ENCODE data around the gene EPN1.

Gene EPN1

GRCh38 chr19:55673889-55674288 is 1.1 kb upstream of the EPN1 start:
- no peaks in the 10 kb centered on the region for H4K20me1 ChIP-seq (ENCODE audit: insufficient read depth)
- no peaks in the 10 kb centered on the region; the same call in 1 of the 2 replicates for H3K36me3 ChIP-seq (ENCODE audit: insufficient read depth)
- H3K4me3 ChIP-seq (IDR thresholded peaks at IDR 0.05; ENCODE audit: insufficient read depth, low read depth, low read length), result no peak overlapping the region
- peaks cover 28% of the 10 kb centered on the region for H3K4me1 ChIP-seq (ENCODE audit: low read depth, poor library complexity, severe bottlenecking)
- TF ChIP-seq CTCF (conservative IDR thresholded peaks at IDR 0.05; ENCODE audit: low read depth, low read length), result no peak
- no peak overlapping the region for H3K4me2 ChIP-seq
- peak overlapping the region; percentile 12; the same call in 1 of the 2 replicates for H3K27ac ChIP-seq
- H3K9ac ChIP-seq, result no peak overlapping the region
- no peaks in the 10 kb centered on the region for H3K27me3 ChIP-seq (ENCODE audit: insufficient read depth, low read depth)
- no peak overlapping the region for H2AFZ ChIP-seq (ENCODE audit: low read depth)
- peaks cover 75% of the 10 kb centered on the region for H3K79me2 ChIP-seq (ENCODE audit: insufficient read depth, low read depth)

- Histone ChIP-seq H3K79me2 (ENCODE audit: insufficient read depth, low read depth) (peaks cover 76% of the 10 kb centered on the region), H4K20me1 (ENCODE audit: insufficient read depth) (no peaks in the 10 kb centered on the region), H2AFZ (ENCODE audit: low read depth) (no peak overlapping the region), H3K4me1 (ENCODE audit: low read depth, poor library complexity, severe bottlenecking) (peaks cover 28% of the 10 kb centered on the region), H3K27me3 (ENCODE audit: insufficient read depth, low read depth) (no peaks in the 10 kb centered on the region), H3K36me3 (ENCODE audit: insufficient read depth) (no peaks in the 10 kb centered on the region; the same call in 1 of the 2 replicates), H3K4me2 (peak overlapping the region; percentile 94), H3K4me3 (IDR thresholded peaks at IDR 0.05; ENCODE audit: insufficient read depth, low read depth, low read length) (no peak overlapping the region), H3K9ac (peak overlapping the region; percentile 32; the same call in 1 of the 2 replicates), H3K27ac (peak overlapping the region; percentile 57)
- TF ChIP-seq CTCF (conservative IDR thresholded peaks at IDR 0.05; ENCODE audit: low read depth, low read length), result no peak
Observed at GRCh38 chr19:55674459-55674840, 576 bp upstream of the EPN1 start.

- H3K4me2 ChIP-seq, result peak overlapping the region; percentile 74
- no peak for TF ChIP-seq CTCF (conservative IDR thresholded peaks at IDR 0.05; ENCODE audit: low read depth, low read length)
- peaks cover 28% of the 10 kb centered on the region for H3K4me1 ChIP-seq (ENCODE audit: low read depth, poor library complexity, severe bottlenecking)
- H3K27me3 ChIP-seq (ENCODE audit: insufficient read depth, low read depth), result no peaks in the 10 kb centered on the region
- H3K27ac ChIP-seq, result peak overlapping the region; percentile 77
- peak overlapping the region; percentile 60 for H2AFZ ChIP-seq (ENCODE audit: low read depth)
- peaks cover 80% of the 10 kb centered on the region for H3K79me2 ChIP-seq (ENCODE audit: insufficient read depth, low read depth)
- H3K4me3 ChIP-seq (IDR thresholded peaks at IDR 0.05; ENCODE audit: insufficient read depth, low read depth, low read length), result no peak overlapping the region
- H3K36me3 ChIP-seq (ENCODE audit: insufficient read depth), result no peaks in the 10 kb centered on the region; the same call in 1 of the 2 replicates
- peak overlapping the region; percentile 93 for H3K9ac ChIP-seq
- 0 out of 2 replicates have a peak, but pooled peaks cover 7% of the 10 kb centered on the region for H4K20me1 ChIP-seq (ENCODE audit: insufficient read depth)
Observed at GRCh38 chr19:55675661-55676354, 782 bp downstream of the EPN1 start.

- no peaks in the 10 kb centered on the region; the same call in 1 of the 2 replicates for H3K36me3 ChIP-seq (ENCODE audit: insufficient read depth)
- H3K9ac ChIP-seq, result peak overlapping the region; percentile 93
- H2AFZ ChIP-seq (ENCODE audit: low read depth), result no peak overlapping the region
- no peaks in the 10 kb centered on the region for H3K27me3 ChIP-seq (ENCODE audit: insufficient read depth, low read depth)
- H4K20me1 ChIP-seq (ENCODE audit: insufficient read depth), result 0 out of 2 replicates have a peak, but pooled peaks cover 11% of the 10 kb centered on the region
- H3K79me2 ChIP-seq (ENCODE audit: insufficient read depth, low read depth), result peaks cover 83% of the 10 kb centered on the region
- TF ChIP-seq CTCF (conservative IDR thresholded peaks at IDR 0.05; ENCODE audit: low read depth, low read length), result no peak
- peaks cover 28% of the 10 kb centered on the region for H3K4me1 ChIP-seq (ENCODE audit: low read depth, poor library complexity, severe bottlenecking)
- no peak overlapping the region for H3K4me3 ChIP-seq (IDR thresholded peaks at IDR 0.05; ENCODE audit: insufficient read depth, low read depth, low read length)
- peak overlapping the region; percentile 74 for H3K4me2 ChIP-seq
- peak overlapping the region; percentile 77 for H3K27ac ChIP-seq
Observed at GRCh38 chr19:55676383-55676782, 1.4 kb downstream of the EPN1 start.
